DND-41 (cell line): Measurements from ENCODE around the gene BCL6.

Experiments
- CTCF ChIP-seq: IDR thresholded peaks from 2 replicates; pipeline ENCODE4 v1.5.1; 2012; ENCODE audit warnings: borderline replicate concordance, low read length, moderate library complexity, mild to moderate bottlenecking; ENCODE audit not compliant: poor library complexity, severe bottlenecking; ENCODE audit errors: extremely low read depth
- EZH2 ChIP-seq: IDR thresholded peaks from 3 replicates; pipeline ENCODE4 v1.6.1; 2012; ENCODE audit warnings: borderline replicate concordance, low read depth, mild to moderate bottlenecking, moderate library complexity, low read length, inconsistent platforms; ENCODE audit not compliant: severe bottlenecking

GRCh38 chr3:187773233-187774184, 28.2 kb upstream of the BCL6 start:
- no peak for TF ChIP-seq CTCF
- no peak for TF ChIP-seq EZH2
